Gastrocnemius medialis (tissue), 4 donors: ENCODE measurements around the gene ESYT2. TPM values are rescaled to one million over a fixed set of nuclear protein-coding genes. Genes with fewer than 3 reads are reported as not detected.
"Not testable (repeated sequence)": the region's sequence is repeated elsewhere in the genome, so short reads cannot be mapped to it uniquely, and the experiment has no call there.

Experiments used
- ATAC-seq, 2 donors: fragments of 150-250 bp; one replicate each; pipeline ENCODE4 v1.9.1; 2016
- DNase-seq, 2 donors: peaks; one replicate each; pipeline ENCODE4 v3.0.0-alpha.2; 2019
- H3K27ac ChIP-seq, 4 donors: fragments of 200-600 bp; sonication (generic); 1 replicate in 1 of 4; 2 replicates in 3 of 4; pipeline ENCODE4 v1.5.1; 2016 to 2018; ENCODE audit warnings: mild to moderate bottlenecking in 2 of 4, moderate library complexity in 1 of 4
- H3K27me3 ChIP-seq, 3 donors: fragments of 200-600 bp; sonication (generic) in 2 of 3; 1 replicate in 1 of 3; 2 replicates in 2 of 3; pipeline versions ENCODE4 v1.5.1 to v1.6.0; 2016 to 2019; ENCODE audit warnings: mild to moderate bottlenecking in 1 of 3, moderate library complexity in 1 of 3
- H3K36me3 ChIP-seq, 2 donors: fragments of 200-600 bp; sonication (generic) in 1 of 2; one replicate each; pipeline ENCODE4 v1.5.1; 2017 to 2018
- H3K4me1 ChIP-seq, 2 donors: fragments of 200-600 bp; sonication (generic) in 1 of 2; one replicate each; pipeline ENCODE4 v1.5.1; 2016 to 2017; ENCODE audit warnings: mild to moderate bottlenecking in 2 of 2
- H3K4me3 ChIP-seq, 4 donors: fragments of 200-600 bp; sonication (generic) in 3 of 4; 1 replicate in 1 of 4; 2 replicates in 3 of 4; pipeline ENCODE4 v1.5.1; 2016 to 2019; ENCODE audit warnings: mild to moderate bottlenecking in 2 of 4
- H3K9me3 ChIP-seq, 3 donors: fragments of 200-600 bp; sonication (generic) in 2 of 3; 1 replicate in 1 of 3; 2 replicates in 2 of 3; pipeline ENCODE4 v1.5.1; 2016 to 2019
- POLR2A ChIP-seq, 2 donors: fragments of 450-650 bp; IDR thresholded peaks; one replicate each; pipeline ENCODE4 v1.6.1; 2017; ENCODE audit warnings: antibody characterized with exemption in 2 of 2, mild to moderate bottlenecking in 2 of 2, moderate library complexity in 2 of 2
- in situ Hi-C, 4 donors: fragments of 200-750 bp; cut with MboI; loops; one replicate each; pipeline versions ENCODE4 v1.15.0 to v1.8.0; 2017; ENCODE audit warnings: low sequenced_read_pairs in 4 of 4
- intact Hi-C: fragments of 100-400 bp; cut with DNase I; formaldehyde crosslinking; loops from one replicate; pipeline ENCODE4 v1.15.1; 2023; ENCODE audit warnings: low total_unique reads
- total RNA-seq, 4 donors: library from RNA; depleted of rRNA; stranded (reverse); fragments of >200 nt; gene quantifications; one replicate each; pipeline versions ENCODE4 v1.1.0 to v1.2.3, GENCODE V29; 2016
- TF ChIP-seq, protein P1 (sequence below), 5 experiments: fragments of 450-650 bp in 3 of 5; fragments of 200-600 bp in 2 of 5; sonication (generic) in 2 of 5; IDR thresholded peaks in 4 of 5; conservative IDR thresholded peaks in 1 of 5; 1 replicate in 4 of 5; 2 replicates in 1 of 5; pipeline ENCODE4 v1.5.1; 2016 to 2019; ENCODE audit warnings: antibody characterized with exemption in 5 of 5, mild to moderate bottlenecking in 3 of 5, moderate library complexity in 3 of 5

ESYT2 gene
- total RNA-seq, 4 donors from 2014 or later: 67.5 to 106 (median 74.7) TPM

DNA sequence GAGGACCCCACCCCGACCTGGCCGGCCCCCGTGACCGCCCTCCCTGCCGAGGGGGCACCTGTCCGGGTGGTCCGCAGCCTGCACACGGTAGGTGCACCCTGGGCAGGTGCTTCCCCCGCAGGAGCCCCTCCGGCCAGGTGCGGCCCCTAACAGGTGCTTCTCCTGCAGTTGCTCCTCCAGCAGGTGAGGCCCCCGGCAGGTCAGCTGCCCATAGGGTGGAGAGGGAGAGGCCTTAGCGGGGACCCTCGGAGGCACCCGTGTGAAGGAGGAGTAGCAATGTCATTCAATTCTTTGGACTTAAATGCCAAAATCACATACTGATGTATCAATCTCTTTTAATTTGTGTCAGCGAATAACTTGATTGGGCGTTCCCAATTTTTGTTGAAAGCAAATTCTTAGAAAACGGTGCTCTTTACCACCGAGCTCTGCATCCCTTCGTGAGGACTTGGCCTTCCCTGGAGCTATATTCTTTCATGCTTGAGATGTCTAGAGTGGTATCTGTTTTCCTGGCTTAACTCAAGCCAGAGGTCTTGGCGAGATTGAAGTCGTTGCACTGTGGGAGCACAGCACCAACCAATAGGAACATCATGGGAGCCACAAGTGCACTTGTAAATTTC lies 124.0 kb downstream of the ESYT2 start:
- intact Hi-C loops: no loop called here
- ATAC-seq: no peak

GRCh38 chr7:158704524-158705233 lies 124.6 kb downstream of the ESYT2 start, which contains the start of gene NCAPG2:
NCAPG2 (minus strand) TSS chr7:158704804; CDS start chr7:158701899, 2,905 bp downstream.
- in situ Hi-C loops (loop anchor here in 1 of 4 donors (25.0 kb wide), 1 partner anchor 133 kb away; the partner anchor contains the start of gene ESYT2), intact Hi-C loops (loop anchor here (5.0 kb wide), 3 partner anchors 78 to 1557 kb away; partner anchors contain the start of gene ESYT2)
- DNase-seq (peak; percentile 94 to 96), ATAC-seq (peak; percentile 98 to 99)
- H3K4me1 ChIP-seq: peaks cover 0 to 17% of the 10 kb centered on the region in 2 donors
- no peaks in the 10 kb centered on the region for H3K9me3 ChIP-seq
- H3K36me3 ChIP-seq: no peaks in the 10 kb centered on the region
- no peaks in the 10 kb centered on the region for H3K27me3 ChIP-seq
- H3K27ac ChIP-seq: peak within 1 kb of the TSS; percentile 87 to 90 (median 88)
- peak within 1 kb of the TSS; percentile 71 to 97 (median 82) for H3K4me3 ChIP-seq
- TF ChIP-seq, protein P1, sequence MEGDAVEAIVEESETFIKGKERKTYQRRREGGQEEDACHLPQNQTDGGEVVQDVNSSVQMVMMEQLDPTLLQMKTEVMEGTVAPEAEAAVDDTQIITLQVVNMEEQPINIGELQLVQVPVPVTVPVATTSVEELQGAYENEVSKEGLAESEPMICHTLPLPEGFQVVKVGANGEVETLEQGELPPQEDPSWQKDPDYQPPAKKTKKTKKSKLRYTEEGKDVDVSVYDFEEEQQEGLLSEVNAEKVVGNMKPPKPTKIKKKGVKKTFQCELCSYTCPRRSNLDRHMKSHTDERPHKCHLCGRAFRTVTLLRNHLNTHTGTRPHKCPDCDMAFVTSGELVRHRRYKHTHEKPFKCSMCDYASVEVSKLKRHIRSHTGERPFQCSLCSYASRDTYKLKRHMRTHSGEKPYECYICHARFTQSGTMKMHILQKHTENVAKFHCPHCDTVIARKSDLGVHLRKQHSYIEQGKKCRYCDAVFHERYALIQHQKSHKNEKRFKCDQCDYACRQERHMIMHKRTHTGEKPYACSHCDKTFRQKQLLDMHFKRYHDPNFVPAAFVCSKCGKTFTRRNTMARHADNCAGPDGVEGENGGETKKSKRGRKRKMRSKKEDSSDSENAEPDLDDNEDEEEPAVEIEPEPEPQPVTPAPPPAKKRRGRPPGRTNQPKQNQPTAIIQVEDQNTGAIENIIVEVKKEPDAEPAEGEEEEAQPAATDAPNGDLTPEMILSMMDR (IDR thresholded peaks at IDR 0.05 in 4 of 5, conservative IDR thresholded peaks at IDR 0.05 in 1 of 5): peak; percentile 37 to 58 (median 40)
- TF ChIP-seq POLR2A (IDR thresholded peaks at IDR 0.05): peak; percentile 94 to 96

More for the DNA sequence above, 124.0 kb downstream of the ESYT2 start:
- no peaks in the 10 kb centered on the region for H3K27me3 ChIP-seq
- H3K4me1 ChIP-seq: peaks cover 0 to 17% of the 10 kb centered on the region in 2 donors
- peak overlapping the region; percentile 71 to 97 (median 82) for H3K4me3 ChIP-seq
- H3K9me3 ChIP-seq: no peaks in the 10 kb centered on the region
- no peaks in the 10 kb centered on the region for H3K36me3 ChIP-seq
- in situ Hi-C loops: loop anchor here in 1 of 4 donors (25.0 kb wide), 1 partner anchor 132 kb away; the partner anchor contains the start of gene ESYT2
- TF ChIP-seq, protein P1 (IDR thresholded peaks at IDR 0.05 in 4 of 5, conservative IDR thresholded peaks at IDR 0.05 in 1 of 5): no peak
- no peak for TF ChIP-seq POLR2A (IDR thresholded peaks at IDR 0.05)
- peak overlapping the region; percentile 87 to 90 (median 88) for H3K27ac ChIP-seq
- no peak for DNase-seq

DNA sequence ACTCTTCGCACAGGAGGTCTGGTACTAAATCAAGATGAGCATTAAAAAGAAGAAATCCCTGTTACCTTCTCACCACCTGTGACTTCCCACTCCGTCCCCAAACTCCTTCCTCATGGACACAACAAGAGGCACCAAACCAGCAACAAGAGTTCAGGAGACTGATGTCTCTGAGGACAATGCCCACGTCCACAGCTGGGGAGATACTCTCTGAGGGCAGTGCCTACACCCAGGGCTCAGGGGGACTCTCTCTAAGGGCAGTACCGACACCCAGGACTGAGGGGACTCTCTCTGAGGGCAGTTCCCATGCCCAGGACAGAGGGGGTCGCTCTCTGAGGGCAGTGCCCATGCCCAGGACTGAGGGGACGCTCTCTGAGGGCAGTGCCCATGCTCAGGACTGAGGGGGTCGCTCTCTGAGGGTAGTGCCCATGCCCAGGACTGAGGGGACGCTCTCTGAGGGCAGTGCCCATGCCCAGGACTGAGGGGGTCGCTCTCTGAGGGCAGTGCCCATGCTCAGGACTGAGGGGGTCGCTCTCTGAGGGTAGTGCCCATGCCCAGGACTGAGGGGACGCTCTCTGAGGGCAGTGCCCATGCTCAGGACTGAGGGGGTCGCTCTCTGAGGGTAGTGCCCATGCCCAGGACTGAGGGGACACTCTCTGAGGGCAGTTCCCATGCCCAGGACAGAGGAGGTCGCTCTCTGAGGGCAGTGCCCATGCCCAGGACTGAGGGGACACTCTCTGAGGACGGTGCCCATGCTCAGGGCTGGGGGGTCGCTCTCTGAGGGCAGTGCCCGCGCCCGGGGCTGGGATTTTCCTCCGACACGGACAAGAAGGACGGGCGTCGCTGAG lies 125.4 kb downstream of the ESYT2 start:
- in situ Hi-C loops (loop anchor here in 1 of 4 donors (25.0 kb wide), 1 partner anchor 133 kb away; the partner anchor contains the start of gene ESYT2), intact Hi-C loops (loop anchor here (5.0 kb wide), 3 partner anchors 78 to 1557 kb away; partner anchors contain the start of gene ESYT2)
- peak overlapping the region; percentile 87 to 90 (median 88) for H3K27ac ChIP-seq
- not testable (repeated sequence) for DNase-seq, H3K27me3 ChIP-seq, H3K9me3 ChIP-seq, H3K36me3 ChIP-seq, ATAC-seq
- H3K4me1 ChIP-seq: peaks cover 0 to 17% of the 10 kb centered on the region in 2 donors
- H3K4me3 ChIP-seq: peak overlapping the region; percentile 71 to 97 (median 82)

- ATAC-seq (no peak), DNase-seq (no peak)
- Histone ChIP-seq H3K4me1 (peaks cover 0 to 17% of the 10 kb centered on the region in 2 donors), H3K27me3 (no peaks in the 10 kb centered on the region), H3K4me3 (no peak overlapping the region), H3K27ac (no peak overlapping the region), H3K9me3 (no peaks in the 10 kb centered on the region), H3K36me3 (no peaks in the 10 kb centered on the region)
- in situ Hi-C loops (loop anchor here in 1 of 4 donors (25.0 kb wide), 1 partner anchor 134 kb away; the partner anchor contains the start of gene ESYT2), intact Hi-C loops (loop anchor here (5.0 kb wide), 3 partner anchors 79 to 1556 kb away; partner anchors contain the start of gene ESYT2)
- TF ChIP-seq, protein P1 (IDR thresholded peaks at IDR 0.05 in 4 of 5, conservative IDR thresholded peaks at IDR 0.05 in 1 of 5): no peak
- no peak for TF ChIP-seq POLR2A (IDR thresholded peaks at IDR 0.05)
These were observed 126.4 kb downstream of the ESYT2 start for GRCh38 chr7:158702944-158703343.
